ENCODE measurements around the gene KPNA2. TPM values are rescaled to one million over a fixed set of nuclear protein-coding genes. Genes with fewer than 3 reads are reported as not detected.

KPNA2 gene
- total and polyA plus RNA-seq, 9 of the 15 experiments (the other 6 are each of a cell fraction or from before 2014, with no cell fraction given) = 132 to 984 (median 241) TPM

DNA sequence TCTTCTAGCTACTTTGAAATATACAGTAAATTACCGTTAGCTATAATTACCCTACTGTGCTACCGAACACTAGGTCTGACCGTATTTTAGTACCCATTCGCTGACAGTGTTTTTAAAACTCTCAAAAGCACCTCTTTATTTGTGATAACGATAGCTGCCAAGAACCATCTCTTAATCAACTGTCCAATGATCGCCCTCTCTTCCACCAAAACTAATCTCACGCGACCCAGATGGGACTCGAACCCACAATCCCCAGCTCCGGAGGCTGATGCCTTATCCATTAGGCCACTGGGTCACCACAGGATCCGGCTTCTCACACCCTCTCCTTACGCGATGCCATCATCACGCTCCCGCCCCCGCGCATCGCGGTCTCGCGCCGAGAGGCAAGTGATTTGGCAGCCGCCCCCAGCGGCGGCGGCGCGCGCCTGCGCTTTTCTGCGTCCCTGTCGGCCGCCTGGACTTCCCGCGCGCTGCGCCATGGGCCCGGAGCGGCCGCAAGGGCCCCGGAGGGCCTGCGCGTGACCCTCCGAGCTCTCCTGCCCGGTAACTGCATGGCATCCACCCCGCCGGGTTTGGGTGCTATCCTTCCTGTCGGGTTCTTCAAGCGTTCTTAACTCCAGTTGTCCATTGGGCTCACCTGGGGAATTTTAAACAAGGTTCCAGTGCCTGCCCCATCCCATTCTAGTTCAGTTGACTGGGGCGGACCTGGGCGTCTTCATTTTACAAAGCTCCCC is 15.7 kb upstream of the KPNA2 start (continued):
- TF ChIP-seq, protein P1, sequence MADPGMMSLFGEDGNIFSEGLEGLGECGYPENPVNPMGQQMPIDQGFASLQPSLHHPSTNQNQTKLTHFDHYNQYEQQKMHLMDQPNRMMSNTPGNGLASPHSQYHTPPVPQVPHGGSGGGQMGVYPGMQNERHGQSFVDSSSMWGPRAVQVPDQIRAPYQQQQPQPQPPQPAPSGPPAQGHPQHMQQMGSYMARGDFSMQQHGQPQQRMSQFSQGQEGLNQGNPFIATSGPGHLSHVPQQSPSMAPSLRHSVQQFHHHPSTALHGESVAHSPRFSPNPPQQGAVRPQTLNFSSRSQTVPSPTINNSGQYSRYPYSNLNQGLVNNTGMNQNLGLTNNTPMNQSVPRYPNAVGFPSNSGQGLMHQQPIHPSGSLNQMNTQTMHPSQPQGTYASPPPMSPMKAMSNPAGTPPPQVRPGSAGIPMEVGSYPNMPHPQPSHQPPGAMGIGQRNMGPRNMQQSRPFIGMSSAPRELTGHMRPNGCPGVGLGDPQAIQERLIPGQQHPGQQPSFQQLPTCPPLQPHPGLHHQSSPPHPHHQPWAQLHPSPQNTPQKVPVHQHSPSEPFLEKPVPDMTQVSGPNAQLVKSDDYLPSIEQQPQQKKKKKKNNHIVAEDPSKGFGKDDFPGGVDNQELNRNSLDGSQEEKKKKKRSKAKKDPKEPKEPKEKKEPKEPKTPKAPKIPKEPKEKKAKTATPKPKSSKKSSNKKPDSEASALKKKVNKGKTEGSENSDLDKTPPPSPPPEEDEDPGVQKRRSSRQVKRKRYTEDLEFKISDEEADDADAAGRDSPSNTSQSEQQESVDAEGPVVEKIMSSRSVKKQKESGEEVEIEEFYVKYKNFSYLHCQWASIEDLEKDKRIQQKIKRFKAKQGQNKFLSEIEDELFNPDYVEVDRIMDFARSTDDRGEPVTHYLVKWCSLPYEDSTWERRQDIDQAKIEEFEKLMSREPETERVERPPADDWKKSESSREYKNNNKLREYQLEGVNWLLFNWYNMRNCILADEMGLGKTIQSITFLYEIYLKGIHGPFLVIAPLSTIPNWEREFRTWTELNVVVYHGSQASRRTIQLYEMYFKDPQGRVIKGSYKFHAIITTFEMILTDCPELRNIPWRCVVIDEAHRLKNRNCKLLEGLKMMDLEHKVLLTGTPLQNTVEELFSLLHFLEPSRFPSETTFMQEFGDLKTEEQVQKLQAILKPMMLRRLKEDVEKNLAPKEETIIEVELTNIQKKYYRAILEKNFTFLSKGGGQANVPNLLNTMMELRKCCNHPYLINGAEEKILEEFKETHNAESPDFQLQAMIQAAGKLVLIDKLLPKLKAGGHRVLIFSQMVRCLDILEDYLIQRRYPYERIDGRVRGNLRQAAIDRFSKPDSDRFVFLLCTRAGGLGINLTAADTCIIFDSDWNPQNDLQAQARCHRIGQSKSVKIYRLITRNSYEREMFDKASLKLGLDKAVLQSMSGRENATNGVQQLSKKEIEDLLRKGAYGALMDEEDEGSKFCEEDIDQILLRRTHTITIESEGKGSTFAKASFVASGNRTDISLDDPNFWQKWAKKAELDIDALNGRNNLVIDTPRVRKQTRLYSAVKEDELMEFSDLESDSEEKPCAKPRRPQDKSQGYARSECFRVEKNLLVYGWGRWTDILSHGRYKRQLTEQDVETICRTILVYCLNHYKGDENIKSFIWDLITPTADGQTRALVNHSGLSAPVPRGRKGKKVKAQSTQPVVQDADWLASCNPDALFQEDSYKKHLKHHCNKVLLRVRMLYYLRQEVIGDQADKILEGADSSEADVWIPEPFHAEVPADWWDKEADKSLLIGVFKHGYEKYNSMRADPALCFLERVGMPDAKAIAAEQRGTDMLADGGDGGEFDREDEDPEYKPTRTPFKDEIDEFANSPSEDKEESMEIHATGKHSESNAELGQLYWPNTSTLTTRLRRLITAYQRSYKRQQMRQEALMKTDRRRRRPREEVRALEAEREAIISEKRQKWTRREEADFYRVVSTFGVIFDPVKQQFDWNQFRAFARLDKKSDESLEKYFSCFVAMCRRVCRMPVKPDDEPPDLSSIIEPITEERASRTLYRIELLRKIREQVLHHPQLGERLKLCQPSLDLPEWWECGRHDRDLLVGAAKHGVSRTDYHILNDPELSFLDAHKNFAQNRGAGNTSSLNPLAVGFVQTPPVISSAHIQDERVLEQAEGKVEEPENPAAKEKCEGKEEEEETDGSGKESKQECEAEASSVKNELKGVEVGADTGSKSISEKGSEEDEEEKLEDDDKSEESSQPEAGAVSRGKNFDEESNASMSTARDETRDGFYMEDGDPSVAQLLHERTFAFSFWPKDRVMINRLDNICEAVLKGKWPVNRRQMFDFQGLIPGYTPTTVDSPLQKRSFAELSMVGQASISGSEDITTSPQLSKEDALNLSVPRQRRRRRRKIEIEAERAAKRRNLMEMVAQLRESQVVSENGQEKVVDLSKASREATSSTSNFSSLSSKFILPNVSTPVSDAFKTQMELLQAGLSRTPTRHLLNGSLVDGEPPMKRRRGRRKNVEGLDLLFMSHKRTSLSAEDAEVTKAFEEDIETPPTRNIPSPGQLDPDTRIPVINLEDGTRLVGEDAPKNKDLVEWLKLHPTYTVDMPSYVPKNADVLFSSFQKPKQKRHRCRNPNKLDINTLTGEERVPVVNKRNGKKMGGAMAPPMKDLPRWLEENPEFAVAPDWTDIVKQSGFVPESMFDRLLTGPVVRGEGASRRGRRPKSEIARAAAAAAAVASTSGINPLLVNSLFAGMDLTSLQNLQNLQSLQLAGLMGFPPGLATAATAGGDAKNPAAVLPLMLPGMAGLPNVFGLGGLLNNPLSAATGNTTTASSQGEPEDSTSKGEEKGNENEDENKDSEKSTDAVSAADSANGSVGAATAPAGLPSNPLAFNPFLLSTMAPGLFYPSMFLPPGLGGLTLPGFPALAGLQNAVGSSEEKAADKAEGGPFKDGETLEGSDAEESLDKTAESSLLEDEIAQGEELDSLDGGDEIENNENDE (IDR thresholded peaks at IDR 0.05; ENCODE audit: low read depth, low read length) = no peak
- TF ChIP-seq ZKSCAN1 (IDR thresholded peaks at IDR 0.05; ENCODE audit: low read depth, low read length) = peak; percentile 90
- TF ChIP-seq ILK (tag; IDR thresholded peaks at IDR 0.05; ENCODE audit: borderline replicate concordance, low read depth) = no peak
- no peak for TF ChIP-seq SNIP1 (IDR thresholded peaks at IDR 0.05; ENCODE audit: low read depth)
- no peak for TF ChIP-seq CREBBP (IDR thresholded peaks at IDR 0.05; ENCODE audit: low read depth, low read length)
- TF ChIP-seq NRF1 (conservative IDR thresholded peaks at IDR 0.05 in 1 of 2, IDR thresholded peaks at IDR 0.05 in 1 of 2) = peak; percentile 94 to 95
- peak; percentile 77 for TF ChIP-seq MTA1 (IDR thresholded peaks at IDR 0.05; ENCODE audit: borderline replicate concordance)
- no peak for TF ChIP-seq RFX7 (CRISPR knock-in tag; IDR thresholded peaks at IDR 0.05)
- TF ChIP-seq PCBP2 (IDR thresholded peaks at IDR 0.05; ENCODE audit: low read depth, low read length, poor library complexity, severe bottlenecking) = no peak
- TF ChIP-seq, protein P2, sequence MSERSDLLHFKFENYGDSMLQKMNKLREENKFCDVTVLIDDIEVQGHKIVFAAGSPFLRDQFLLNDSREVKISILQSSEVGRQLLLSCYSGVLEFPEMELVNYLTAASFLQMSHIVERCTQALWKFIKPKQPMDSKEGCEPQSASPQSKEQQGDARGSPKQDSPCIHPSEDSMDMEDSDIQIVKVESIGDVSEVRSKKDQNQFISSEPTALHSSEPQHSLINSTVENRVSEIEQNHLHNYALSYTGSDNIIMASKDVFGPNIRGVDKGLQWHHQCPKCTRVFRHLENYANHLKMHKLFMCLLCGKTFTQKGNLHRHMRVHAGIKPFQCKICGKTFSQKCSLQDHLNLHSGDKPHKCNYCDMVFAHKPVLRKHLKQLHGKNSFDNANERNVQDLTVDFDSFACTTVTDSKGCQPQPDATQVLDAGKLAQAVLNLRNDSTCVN (CRISPR knock-in tag; IDR thresholded peaks at IDR 0.05) = 0 out of 2 replicates have a peak, but pooled peaks have one; percentile 15
- TF ChIP-seq MAZ (CRISPR knock-in tag; conservative IDR thresholded peaks at IDR 0.05 in 1 of 2, IDR thresholded peaks at IDR 0.05 in 1 of 2) = peak; percentile 93 to 95

All from K562 (cell line).